Tibial nerve (tissue), 4 donors: Measurements from ENCODE around the gene MCEMP1.

Experiments
- EP300 ChIP-seq, 2 donors: sonication (generic); formaldehyde crosslinking; IDR thresholded peaks; one replicate each; pipeline ENCODE4 v1.6.1; 2017; ENCODE audit warnings: antibody characterized with exemption in 2 of 2, mild to moderate bottlenecking in 1 of 2
- POLR2A ChIP-seq, 2 donors: fragments of 450-650 bp; IDR thresholded peaks; one replicate each; pipeline ENCODE4 v1.6.1; 2017; ENCODE audit warnings: antibody characterized with exemption in 2 of 2, mild to moderate bottlenecking in 2 of 2, moderate library complexity in 2 of 2
- TF ChIP-seq, protein P1 (sequence below), 5 experiments: fragments of 200-600 bp in 3 of 5; fragments of 450-650 bp in 2 of 5; sonication (generic) in 3 of 5; IDR thresholded peaks; one replicate each; pipeline ENCODE4 v1.5.1; 2016 to 2019; ENCODE audit warnings: antibody characterized with exemption in 5 of 5, mild to moderate bottlenecking in 3 of 5, moderate library complexity in 2 of 5

DNA sequence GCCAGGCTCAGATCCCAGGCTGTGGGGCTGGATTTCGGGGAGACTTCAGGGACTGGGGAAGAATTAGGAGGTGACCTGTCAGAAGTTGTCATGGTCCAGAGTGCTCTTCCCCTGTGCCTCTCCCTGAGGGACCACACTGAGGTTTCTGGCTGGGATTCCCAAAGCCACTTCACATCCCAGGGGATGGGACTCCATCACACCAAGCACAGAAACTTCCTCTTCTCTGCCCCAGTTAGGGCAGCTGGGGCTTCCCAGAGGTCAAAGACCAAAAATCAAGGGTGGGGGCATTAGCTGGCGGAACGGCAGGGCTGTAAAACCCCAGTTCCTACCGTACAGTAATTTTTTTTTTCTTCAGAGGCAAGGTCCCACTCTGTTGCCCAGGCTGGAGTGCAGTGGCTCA is 17.6 kb downstream of the MCEMP1 start:
- TF ChIP-seq POLR2A (IDR thresholded peaks at IDR 0.05) (no peak), EP300 (IDR thresholded peaks at IDR 0.05) (no peak)
- TF ChIP-seq, protein P1, sequence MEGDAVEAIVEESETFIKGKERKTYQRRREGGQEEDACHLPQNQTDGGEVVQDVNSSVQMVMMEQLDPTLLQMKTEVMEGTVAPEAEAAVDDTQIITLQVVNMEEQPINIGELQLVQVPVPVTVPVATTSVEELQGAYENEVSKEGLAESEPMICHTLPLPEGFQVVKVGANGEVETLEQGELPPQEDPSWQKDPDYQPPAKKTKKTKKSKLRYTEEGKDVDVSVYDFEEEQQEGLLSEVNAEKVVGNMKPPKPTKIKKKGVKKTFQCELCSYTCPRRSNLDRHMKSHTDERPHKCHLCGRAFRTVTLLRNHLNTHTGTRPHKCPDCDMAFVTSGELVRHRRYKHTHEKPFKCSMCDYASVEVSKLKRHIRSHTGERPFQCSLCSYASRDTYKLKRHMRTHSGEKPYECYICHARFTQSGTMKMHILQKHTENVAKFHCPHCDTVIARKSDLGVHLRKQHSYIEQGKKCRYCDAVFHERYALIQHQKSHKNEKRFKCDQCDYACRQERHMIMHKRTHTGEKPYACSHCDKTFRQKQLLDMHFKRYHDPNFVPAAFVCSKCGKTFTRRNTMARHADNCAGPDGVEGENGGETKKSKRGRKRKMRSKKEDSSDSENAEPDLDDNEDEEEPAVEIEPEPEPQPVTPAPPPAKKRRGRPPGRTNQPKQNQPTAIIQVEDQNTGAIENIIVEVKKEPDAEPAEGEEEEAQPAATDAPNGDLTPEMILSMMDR (IDR thresholded peaks at IDR 0.05), result no peak
